Neutrophil (primary cell): ENCODE measurements around the gene FKTN.
"Not testable (repeated sequence)": the region's sequence is repeated elsewhere in the genome, so short reads cannot be mapped to it uniquely, and the experiment has no call there.

Experiments
- H3K27ac ChIP-seq: fragments of 200-600 bp; sonication (generic); 2 replicates; pipeline ENCODE4 v1.5.1; 2016; ENCODE audit warnings: mild to moderate bottlenecking, moderate library complexity
- H3K27me3 ChIP-seq: fragments of 200-600 bp; sonication (generic); 2 replicates; pipeline ENCODE4 v1.6.0; 2016; ENCODE audit warnings: mild to moderate bottlenecking
- H3K36me3 ChIP-seq: fragments of 200-600 bp; sonication (generic); 2 replicates; pipeline ENCODE4 v1.5.1; 2017
- H3K4me1 ChIP-seq, 2 experiments: fragments of 200-600 bp in 1 of 2; sonication (generic) in 1 of 2; 1 replicate in 1 of 2; 2 replicates in 1 of 2; pipeline versions ENCODE4 v1.5.1 to v1.6.1; 2013 to 2016; ENCODE audit warnings: low read depth in 1 of 2, low read length in 1 of 2, mild to moderate bottlenecking in 1 of 2, moderate library complexity in 1 of 2; ENCODE audit not compliant: control insufficient read depth in 1 of 2, insufficient read depth in 1 of 2
- H3K4me3 ChIP-seq, 2 experiments: fragments of 200-600 bp in 1 of 2; sonication (generic) in 1 of 2; 1 replicate in 1 of 2; 2 replicates in 1 of 2; pipeline ENCODE4 v1.5.1; 2013 to 2016; ENCODE audit warnings: low read depth in 1 of 2, low read length in 1 of 2, mild to moderate bottlenecking in 1 of 2, moderate library complexity in 1 of 2
- H3K9me3 ChIP-seq: fragments of 200-600 bp; sonication (generic); 2 replicates; pipeline ENCODE4 v1.5.1; 2016
- CTCF ChIP-seq: fragments of 200-600 bp; sonication (generic); IDR thresholded peaks from 2 replicates; pipeline ENCODE4 v1.5.1; 2016; ENCODE audit warnings: antibody characterized with exemption

The FKTN gene

DNA sequence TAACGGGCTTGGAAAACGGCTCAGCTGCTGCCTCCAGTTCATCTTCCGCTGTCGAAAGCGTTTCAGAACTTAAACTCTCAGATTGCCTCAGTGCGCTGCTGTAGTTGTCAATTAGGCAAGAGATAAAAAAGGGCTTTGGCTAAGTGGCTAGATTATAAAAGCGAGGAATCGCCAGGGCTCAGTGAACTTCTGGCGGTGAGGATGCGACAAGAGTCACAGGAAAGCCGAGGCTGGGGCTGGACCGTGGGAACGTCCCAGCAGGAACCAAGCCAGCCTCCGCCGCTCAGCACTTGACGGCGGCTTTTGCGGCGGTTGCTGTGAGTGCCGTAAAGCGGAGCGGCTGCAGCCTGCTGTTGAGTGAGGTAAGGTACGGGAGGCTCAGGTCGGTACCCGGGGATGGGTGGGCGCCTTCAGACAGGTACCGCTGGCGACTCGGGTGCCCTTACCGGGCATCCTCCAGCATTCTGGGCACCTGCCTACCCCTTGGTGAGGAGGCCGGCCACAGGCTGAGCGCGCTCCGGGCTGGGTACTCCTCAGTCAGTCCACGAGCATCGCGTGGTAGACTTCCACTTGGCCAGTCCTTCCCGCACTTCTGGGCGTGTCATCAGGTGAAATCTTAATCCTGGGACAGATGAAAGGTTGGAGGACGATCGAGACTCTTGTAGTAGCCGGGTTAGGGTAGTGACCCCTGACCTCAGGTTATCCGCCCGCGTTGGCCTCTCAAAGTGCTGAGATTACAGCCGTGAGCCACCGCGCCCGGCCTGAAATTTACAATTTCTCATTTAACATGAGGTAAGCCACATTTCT is at the start of gene FKTN:
TSS of gene FKTN (plus strand) at position 328 of the 807 bp plus-strand sequence. CDS start 16,902 bp downstream, outside the sequence.
- Histone ChIP-seq H3K4me3 (peak within 1 kb of the TSS; percentile 68 to 71), H3K27ac (peak within 1 kb of the TSS; percentile 31), H3K9me3 (no peaks in the 10 kb centered on the region), H3K27me3 (no peaks in the 10 kb centered on the region), H3K36me3 (no peaks in the 10 kb centered on the region), H3K4me1 (peaks cover 7 to 10% of the 10 kb centered on the region in 2 experiments)
- no peak for TF ChIP-seq CTCF

DNA sequence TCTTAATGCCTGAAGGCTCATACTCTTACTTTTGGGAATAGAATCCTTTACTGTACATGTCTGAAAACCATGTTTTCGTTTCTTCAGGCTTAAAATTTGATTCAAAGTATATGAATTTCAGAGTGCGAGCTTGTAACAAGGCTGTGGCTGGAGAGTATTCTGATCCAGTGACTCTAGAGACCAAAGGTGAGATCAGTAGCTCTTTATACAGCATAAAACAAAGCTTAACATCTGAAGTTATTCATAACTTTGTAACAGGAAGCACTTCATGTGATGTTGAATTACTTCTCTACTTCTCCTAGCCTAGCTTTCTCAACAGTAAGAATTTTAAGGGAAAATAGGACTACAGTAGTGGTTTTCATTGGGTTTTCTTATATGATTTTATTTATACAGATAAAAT is 49.4 kb upstream of the FKTN start:
- H3K9me3 ChIP-seq: no peaks in the 10 kb centered on the region
- peaks cover 22 to 25% of the 10 kb centered on the region in 2 experiments for H3K4me1 ChIP-seq
- no peak overlapping the region for H3K27ac ChIP-seq
- no peak overlapping the region for H3K4me3 ChIP-seq
- no peaks in the 10 kb centered on the region for H3K27me3 ChIP-seq
- TF ChIP-seq CTCF: no peak
- H3K36me3 ChIP-seq: no peaks in the 10 kb centered on the region

- Histone ChIP-seq H3K4me3 (no peak overlapping the region), H3K4me1 (peaks cover 22 to 25% of the 10 kb centered on the region in 2 experiments), H3K27ac (no peak overlapping the region), H3K27me3 (no peaks in the 10 kb centered on the region), H3K36me3 (no peaks in the 10 kb centered on the region), H3K9me3 (no peaks in the 10 kb centered on the region)
- TF ChIP-seq CTCF: no peak
Observed at GRCh38 chr9:105510024-105510423, 47.9 kb upstream of the FKTN start.

DNA sequence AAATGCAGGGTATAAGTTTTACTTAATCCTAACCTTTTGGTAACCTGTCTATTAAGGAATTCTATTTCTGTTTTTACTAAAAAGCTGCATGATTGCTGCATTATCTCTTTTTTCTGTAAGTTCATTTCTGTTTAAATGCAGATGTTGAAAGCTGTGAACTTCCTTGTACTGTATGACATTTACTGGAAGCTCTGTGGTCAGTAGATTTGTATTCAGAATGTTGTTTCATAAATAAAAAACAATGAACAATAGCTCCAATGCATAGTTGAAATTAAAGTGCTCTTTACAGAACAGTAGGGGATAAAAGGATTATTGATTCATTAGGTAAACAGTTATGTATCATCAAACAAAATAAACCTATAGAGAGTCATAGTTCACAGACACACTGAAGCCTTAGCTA is 46.5 kb upstream of the FKTN start:
- H3K36me3 ChIP-seq: no peaks in the 10 kb centered on the region
- no peak overlapping the region for H3K27ac ChIP-seq
- TF ChIP-seq CTCF: no peak
- no peak overlapping the region for H3K4me3 ChIP-seq
- H3K27me3 ChIP-seq: no peaks in the 10 kb centered on the region
- H3K4me1 ChIP-seq: peaks cover 22 to 25% of the 10 kb centered on the region in 2 experiments
- H3K9me3 ChIP-seq: no peaks in the 10 kb centered on the region

GRCh38 chr9:105515811-105516413 is 42.0 kb upstream of the FKTN start:
- Histone ChIP-seq H3K4me1 (peaks cover 16% of the 10 kb centered on the region in 2 experiments), H3K27ac (no peak overlapping the region), H3K4me3 (no peak overlapping the region), H3K36me3 (no peaks in the 10 kb centered on the region), H3K27me3 (no peaks in the 10 kb centered on the region), H3K9me3 (no peaks in the 10 kb centered on the region)
- no peak for TF ChIP-seq CTCF

- not testable (repeated sequence) for H3K27me3 ChIP-seq, H3K36me3 ChIP-seq, H3K9me3 ChIP-seq, H3K27ac ChIP-seq, H3K4me1 ChIP-seq
- peak overlapping the region in 1 of 2 experiments; percentile 31 for H3K4me3 ChIP-seq
Observed at GRCh38 chr9:105519710-105520369, 38.1 kb upstream of the FKTN start.

DNA sequence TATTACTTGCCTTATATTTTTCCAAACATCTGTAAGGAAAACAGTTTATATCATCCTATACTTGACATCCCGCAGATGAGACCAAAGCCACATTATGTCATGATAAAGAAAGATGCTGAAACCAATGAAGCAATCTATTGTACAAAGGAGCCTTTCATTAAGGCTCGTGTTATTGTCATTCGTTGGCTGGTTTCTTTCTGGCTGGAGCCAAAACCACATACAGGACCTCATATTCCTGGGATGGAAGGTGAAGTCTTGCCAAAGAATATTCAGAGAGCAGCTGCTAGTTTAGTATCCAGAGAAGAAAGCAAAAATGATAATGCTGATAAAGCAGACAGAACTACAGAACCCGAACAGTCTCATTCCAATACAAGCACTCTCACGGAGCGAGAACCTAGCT is 36.9 kb upstream of the FKTN start:
- not testable (repeated sequence) for H3K4me1 ChIP-seq, H3K27me3 ChIP-seq, H3K27ac ChIP-seq, H3K36me3 ChIP-seq, H3K4me3 ChIP-seq, H3K9me3 ChIP-seq

DNA sequence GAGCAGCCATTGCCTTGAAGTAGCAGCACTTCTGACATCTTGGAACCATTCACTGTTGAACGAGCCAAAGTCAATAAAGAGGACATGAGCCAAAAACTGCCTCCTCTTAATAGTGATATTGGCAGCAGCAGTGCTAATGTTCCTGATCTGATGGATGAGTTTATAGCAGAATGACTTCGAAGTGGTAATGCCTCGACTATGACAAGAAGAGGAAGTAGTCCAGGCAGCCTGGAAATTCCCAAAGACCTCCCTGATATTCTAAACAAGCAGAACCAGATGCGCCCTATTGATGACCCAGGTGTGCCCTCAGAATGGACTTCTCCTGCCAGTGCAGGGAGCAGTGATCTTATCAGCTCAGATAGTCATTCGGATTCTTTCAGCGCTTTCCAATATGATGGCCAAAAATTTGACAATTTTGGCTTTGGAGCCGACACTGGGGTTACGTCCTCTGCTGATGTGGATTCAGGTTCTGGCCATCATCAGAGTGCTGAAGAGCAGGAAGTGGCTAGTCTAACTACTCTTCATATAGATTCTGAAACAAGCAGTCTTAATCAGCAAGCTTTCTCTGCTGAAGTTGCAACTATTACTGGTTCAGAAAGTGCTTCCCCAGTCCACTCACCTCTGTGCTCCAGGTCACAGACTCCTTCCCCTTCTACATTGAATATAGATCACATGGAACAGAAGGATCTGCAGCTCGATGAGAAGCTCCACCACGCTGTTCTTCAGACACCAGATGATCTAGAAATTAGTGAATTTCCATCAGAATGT is 35.1 kb upstream of the FKTN start:
- H3K9me3 ChIP-seq, H3K36me3 ChIP-seq, H3K27me3 ChIP-seq, H3K4me1 ChIP-seq, H3K4me3 ChIP-seq, H3K27ac ChIP-seq: not testable (repeated sequence)
